ENCODE results near the gene GAREM1.

GRCh38 chr18:32389858-32390257 lies 80.8 kb downstream of the GAREM1 start:
- no peak for TF ChIP-seq EZH2 (IDR thresholded peaks at IDR 0.05; ENCODE audit: low read depth)
- no peak for TF ChIP-seq CTCF (conservative IDR thresholded peaks at IDR 0.05)

All from PC-9 (cell line).